K562 (cell line): ENCODE data around the gene SERBP1. TPM values are rescaled to one million over a fixed set of nuclear protein-coding genes. Genes with fewer than 3 reads are reported as not detected.

Experiments
- ARNT ChIP-seq, 2 experiments: fragments of 450-650 bp; IDR thresholded peaks; 2 replicates each; pipeline ENCODE4 v1.6.1; 2016; ENCODE audit warnings: mild to moderate bottlenecking in 1 of 2
- CEBPB ChIP-seq: fragments of 450-650 bp; IDR thresholded peaks from 2 replicates; pipeline ENCODE4 v1.6.1; 2016; ENCODE audit warnings: missing genetic modification characterization, missing compliant biosample characterization
- HDAC2 ChIP-seq: fragments of 450-650 bp; IDR thresholded peaks from 2 replicates; pipeline ENCODE4 v1.6.1; 2016; ENCODE audit warnings: mild to moderate bottlenecking
- MTA3 ChIP-seq: fragments of 450-650 bp; formaldehyde crosslinking; IDR thresholded peaks from 2 replicates; pipeline ENCODE4 v1.6.1; 2017; ENCODE audit warnings: mild to moderate bottlenecking, borderline replicate concordance
- NKRF ChIP-seq: fragments of 450-650 bp; IDR thresholded peaks from 2 replicates; pipeline ENCODE4 v1.6.1; 2016; ENCODE audit warnings: borderline replicate concordance
- PCBP1 ChIP-seq: fragments of 200-400 bp; formaldehyde crosslinking; IDR thresholded peaks from 2 replicates; pipeline ENCODE4 v1.6.1; 2018; ENCODE audit warnings: mild to moderate bottlenecking, low read depth, low read length; ENCODE audit not compliant: poor library complexity, severe bottlenecking
- SMARCE1 ChIP-seq: fragments of 450-650 bp; IDR thresholded peaks from 2 replicates; pipeline ENCODE4 v1.7.1; 2016; ENCODE audit warnings: mild to moderate bottlenecking
- ZC3H4 ChIP-seq: sonication (generic); formaldehyde crosslinking; IDR thresholded peaks from 2 replicates; pipeline ENCODE4 v1.9.0; 2021; ENCODE audit warnings: missing genetic modification reagents, borderline replicate concordance
- polyA plus RNA-seq, 8 experiments: library from polyadenylated mRNA; depleted of rRNA in 4 of 8; stranded (reverse) in 5 of 8; unstranded in 3 of 8; fragments of >200 nt; fragmentation: Nextera tagmentation in 2 of 8; fragmentation: Illumina TruSeq in 1 of 8; extraction: Ambion mirVana in 2 of 8; extraction: Trizol in 1 of 8; gene quantifications; 2 replicates each; pipeline versions ENCODE4 v1.2.1 to v1.2.3, GENCODE V29; 2011 to 2014; ENCODE audit warnings: inconsistent platforms in 1 of 8, missing spikeins in 1 of 8
- total RNA-seq, 7 experiments: library from RNA; depleted of rRNA in 6 of 7; stranded (reverse); fragments of >200 nt in 6 of 7; fragmentation: Illumina TruSeq in 2 of 7; extraction: Trizol in 2 of 7; gene quantifications; 2 replicates each; pipeline versions ENCODE4 v1.2.1 to v1.2.3, GENCODE V29; 2011 to 2021; ENCODE audit warnings: low replicate concordance in 1 of 7
- TF ChIP-seq, protein P1 (sequence below), 3 experiments: fragments of 200-800 bp in 1 of 3; sonication (Bioruptor generic) in 1 of 3; sonication (generic) in 1 of 3; formaldehyde crosslinking in 1 of 3; IDR thresholded peaks; 2 replicates each; pipeline versions ENCODE4 v1.6.1 to v1.8.0; 2016 to 2022; ENCODE audit warnings: mild to moderate bottlenecking in 2 of 3, missing compliant biosample characterization in 2 of 3, missing genetic modification characterization in 2 of 3, missing genetic modification reagents in 1 of 3

Gene SERBP1
- total and polyA plus RNA-seq, 9 of the 15 experiments (the other 6 are each of a cell fraction or from before 2014, with no cell fraction given): 79.9 to 761 (median 464) TPM

DNA sequence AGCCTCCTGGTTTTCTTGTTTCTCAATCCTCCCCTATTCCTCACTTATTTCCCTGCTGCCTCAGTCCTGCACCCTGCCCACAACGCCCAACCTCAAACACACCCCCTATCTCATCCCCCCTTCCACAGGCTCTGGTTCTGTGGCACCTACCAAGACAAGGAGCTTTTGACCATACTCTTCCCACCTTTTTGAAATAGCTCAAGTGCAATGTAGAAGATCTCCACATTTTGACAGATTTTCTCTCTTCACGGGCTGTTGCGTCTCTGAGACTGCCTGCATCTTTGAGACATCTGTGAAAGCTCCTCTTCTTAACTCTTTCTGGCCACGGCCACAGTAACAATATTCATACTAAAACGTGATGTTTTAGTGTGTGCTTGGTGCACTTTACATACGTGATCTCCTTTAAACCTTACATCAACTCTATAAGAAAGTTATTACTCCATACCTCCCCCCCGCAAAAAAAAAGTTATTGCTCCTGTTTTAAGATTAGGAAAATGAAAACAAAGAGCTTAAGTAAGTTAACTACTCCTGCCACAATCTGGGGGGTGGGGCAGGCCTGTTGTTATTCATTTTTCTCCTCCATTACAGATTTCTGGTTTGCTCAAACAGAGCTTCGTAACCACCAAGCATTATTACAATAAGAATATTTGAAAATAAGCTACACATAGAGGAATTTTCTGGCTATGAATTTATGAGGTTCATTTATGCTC is 1.8 kb upstream of the SERBP1 start (continued):
- TF ChIP-seq NKRF: peak; percentile 36; the same call in 1 of the 2 replicates
- TF ChIP-seq HDAC2: peak; percentile 76
- peak; percentile 31; the same call in 1 of the 2 replicates for TF ChIP-seq MTA3
- TF ChIP-seq CEBPB (tag): peak; percentile 28; the same call in 1 of the 2 replicates
- TF ChIP-seq ZC3H4: no peak
- TF ChIP-seq ARNT (IDR thresholded peaks at IDR 0.05): peak in 1 of 2 experiments; percentile 31; a peak in 1 of 4 replicates
- TF ChIP-seq SMARCE1: 0 out of 2 replicates have a peak, but pooled peaks have one; percentile 39
- TF ChIP-seq PCBP1: no peak
- TF ChIP-seq, protein P1, sequence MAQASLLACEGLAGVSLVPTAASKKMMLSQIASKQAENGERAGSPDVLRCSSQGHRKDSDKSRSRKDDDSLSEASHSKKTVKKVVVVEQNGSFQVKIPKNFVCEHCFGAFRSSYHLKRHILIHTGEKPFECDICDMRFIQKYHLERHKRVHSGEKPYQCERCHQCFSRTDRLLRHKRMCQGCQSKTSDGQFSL (CRISPR knock-in tag; IDR thresholded peaks at IDR 0.05): peak; percentile 25; the same call in 1 of the 2 replicates
- TF ChIP-seq, protein P1 (tag; IDR thresholded peaks at IDR 0.05): no peak
- TF ChIP-seq, all 486 proteins: peak for 26
